Uterus (tissue), 2 donors: ENCODE data around the gene KRTAP5-10.

Experiments used
- CTCF ChIP-seq, 4 experiments: fragments of 200-600 bp in 2 of 4; fragments of 450-650 bp in 2 of 4; sonication (generic) in 2 of 4; IDR thresholded peaks; one replicate each; pipeline ENCODE4 v1.5.1; 2016 to 2019; ENCODE audit warnings: antibody characterized with exemption in 4 of 4, mild to moderate bottlenecking in 2 of 4, moderate library complexity in 1 of 4
- POLR2A ChIP-seq, 2 donors: fragments of 450-650 bp; IDR thresholded peaks; one replicate each; pipeline ENCODE4 v1.6.1; 2016; ENCODE audit warnings: antibody characterized with exemption in 2 of 2, mild to moderate bottlenecking in 1 of 2, moderate library complexity in 1 of 2

DNA sequence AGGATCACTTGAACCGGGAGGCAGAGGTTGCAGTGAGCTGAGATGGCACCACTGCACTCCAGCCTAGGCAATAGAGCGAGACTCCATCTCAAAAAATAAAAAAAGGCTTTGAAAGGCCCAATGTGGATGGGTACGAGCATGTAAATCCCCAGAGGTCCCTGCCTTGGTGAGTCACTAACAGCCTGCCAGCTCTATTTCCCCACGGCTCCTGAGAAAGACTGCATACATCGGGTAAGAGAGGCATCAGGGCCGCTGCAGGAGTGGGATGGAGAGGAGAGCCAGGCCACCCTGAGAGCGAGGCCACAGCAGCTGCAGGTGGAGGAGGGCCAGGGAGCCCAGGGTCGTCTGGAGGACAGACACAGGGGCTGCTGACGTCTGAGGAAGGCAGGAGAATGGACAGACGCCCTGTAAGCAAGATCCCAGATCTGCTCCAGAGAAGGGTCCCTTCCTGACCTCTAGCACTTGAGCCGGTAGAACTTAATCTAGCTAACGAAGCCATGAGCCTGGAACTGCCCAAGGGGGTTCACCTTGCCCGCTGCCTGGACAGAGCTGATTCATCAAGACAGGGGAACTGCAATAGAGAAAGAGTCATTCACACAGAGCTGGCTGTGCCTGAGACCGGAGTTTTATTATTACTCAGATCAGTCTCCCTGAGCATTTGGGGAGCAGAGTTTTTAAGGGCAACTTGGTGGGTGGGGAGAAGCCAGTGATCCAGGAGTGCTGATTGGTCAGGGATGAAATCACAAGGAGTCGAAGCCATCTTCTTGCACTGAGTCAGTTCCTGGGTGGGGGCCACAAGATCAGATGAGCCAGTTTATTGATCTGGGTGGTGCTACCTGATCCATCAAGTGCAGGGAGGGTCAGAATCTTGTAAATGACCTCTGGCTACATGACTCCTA, 22.2 kb upstream of the KRTAP5-10 start:
- TF ChIP-seq CTCF (IDR thresholded peaks at IDR 0.05) (no peak), POLR2A (IDR thresholded peaks at IDR 0.05) (no peak)
